ENCODE data around the gene PDIA4.

GRCh38 chr7:149002604-149003003 is 25.7 kb downstream of the PDIA4 start:
- TF ChIP-seq CTCF (IDR thresholded peaks at IDR 0.05; ENCODE audit: low read length) = no peak
- no peak for TF ChIP-seq EZH2 (IDR thresholded peaks at IDR 0.05; ENCODE audit: borderline replicate concordance, low read length)

Data from OCI-LY1 (cell line).